Activated CD8-positive, alpha-beta memory T cell treated with anti-CD3 and anti-CD28 coated beads for 24 hours (primary cell): ENCODE measurements around the gene CDH6.

Source experiments
- DNase-seq: peaks from one replicate; pipeline ENCODE4 v3.0.0-alpha.2; 2020

Gene CDH6

DNA sequence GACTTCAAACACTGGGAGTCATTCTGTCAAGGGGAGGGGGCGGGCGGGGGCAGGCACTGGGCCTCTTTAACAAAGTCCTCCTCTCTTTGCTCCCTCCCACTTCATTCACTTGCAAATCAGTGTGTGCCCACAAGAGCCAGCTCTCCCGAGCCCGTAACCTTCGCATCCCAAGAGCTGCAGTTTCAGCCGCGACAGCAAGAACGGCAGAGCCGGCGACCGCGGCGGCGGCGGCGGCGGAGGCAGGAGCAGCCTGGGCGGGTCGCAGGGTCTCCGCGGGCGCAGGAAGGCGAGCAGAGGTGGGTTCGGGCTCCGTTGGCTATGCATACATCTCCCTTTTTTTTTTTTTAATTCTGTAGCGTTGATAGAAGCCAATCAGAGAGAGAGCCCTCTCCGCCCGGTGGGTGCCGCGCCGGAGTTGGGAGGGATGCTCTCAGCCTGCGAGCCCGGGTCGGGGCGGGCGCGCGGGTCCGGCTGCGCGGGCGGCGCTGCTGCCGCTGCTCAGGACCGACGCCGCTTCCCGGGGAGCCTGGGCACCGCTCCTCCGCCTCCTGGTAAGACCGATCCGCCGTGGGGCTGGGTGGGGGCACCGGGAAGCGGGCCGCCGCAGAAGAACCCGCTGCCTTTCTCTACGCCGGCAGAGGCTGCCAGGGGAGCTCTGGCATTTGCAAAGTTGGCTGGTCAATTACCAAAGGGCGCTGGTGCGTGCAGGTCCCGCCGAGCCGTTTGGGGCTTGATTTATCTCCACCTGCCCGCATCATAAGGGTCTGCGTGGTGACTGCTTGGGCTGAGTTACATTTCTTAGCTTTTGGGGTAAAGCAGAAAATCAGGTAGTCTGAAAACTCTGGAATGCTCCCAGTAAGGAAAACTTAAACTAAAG lies at the start of gene CDH6:
Gene CDH6 (plus strand): TSS at position 96 of the 877 bp plus-strand sequence. CDS start 73,788 bp downstream, outside the sequence.
- DNase-seq = no peak

GRCh38 chr5:31144364-31144763 lies 49.1 kb upstream of the CDH6 start:
- no peak for DNase-seq

DNA sequence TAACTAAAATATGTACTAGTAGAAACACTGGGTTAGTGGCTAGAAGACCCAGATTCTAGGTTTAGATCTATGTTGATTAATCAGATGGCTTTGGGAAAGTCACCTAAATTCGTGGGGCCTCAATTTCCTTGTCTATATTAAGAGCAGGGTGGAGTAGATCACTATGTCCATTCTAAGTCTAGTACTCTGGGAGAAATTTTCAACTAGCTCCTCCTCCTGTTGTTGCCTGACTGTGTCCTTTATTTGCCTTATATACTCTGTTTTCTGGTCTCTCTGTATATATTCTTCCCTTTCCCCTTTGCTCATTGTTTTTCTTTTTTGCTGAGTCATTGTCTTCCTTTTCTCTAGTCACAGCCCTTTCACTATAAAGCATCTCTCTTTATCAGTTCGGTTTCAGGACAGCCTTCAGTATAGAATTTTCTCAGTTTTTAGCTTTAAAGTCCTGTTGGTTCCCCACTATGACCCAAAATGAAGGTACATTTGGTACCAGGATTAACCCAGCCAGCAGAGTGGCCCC lies 44.5 kb upstream of the CDH6 start:
- DNase-seq = no peak

DNA sequence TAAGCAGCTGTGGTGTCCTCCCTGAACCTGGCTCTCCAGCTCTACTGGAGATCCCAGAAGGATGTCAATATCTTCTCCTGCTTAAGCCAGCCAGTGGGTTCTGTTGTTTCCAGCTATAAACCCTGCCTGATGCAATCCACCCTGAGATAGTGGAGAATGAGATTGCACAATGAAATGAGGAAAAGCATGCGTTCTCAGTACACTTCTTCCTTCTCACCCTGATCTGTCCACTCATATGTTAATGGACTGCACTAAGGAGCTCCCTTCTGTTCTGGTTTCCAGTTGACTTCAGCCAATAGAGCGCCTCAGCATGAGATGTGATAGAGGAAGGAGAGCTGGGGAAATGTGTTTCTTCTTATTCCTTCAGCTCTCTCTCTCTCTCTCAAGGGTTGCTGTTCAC lies 40.0 kb upstream of the CDH6 start:
- no peak for DNase-seq

- no peak for DNase-seq
Observed at GRCh38 chr5:31156631-31157160, 36.8 kb upstream of the CDH6 start.

DNA sequence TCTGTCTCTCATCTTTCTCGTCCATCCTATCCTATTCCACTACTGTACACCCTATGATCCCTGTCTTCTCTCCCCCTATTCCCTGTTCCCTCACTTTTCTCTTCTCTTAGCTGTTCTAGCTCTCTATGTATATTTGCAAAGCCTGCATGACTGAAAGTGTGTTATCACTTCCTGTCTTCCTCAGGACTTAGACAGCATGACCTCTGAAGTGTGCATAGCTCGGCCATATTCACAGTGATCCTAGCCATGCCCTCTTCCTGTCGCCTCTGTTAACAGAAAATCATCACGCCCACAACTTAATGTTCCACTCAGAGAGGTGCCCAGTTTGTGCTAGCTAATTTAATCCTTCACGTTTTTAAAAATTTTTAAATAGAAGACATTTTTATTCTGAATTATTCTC lies 35.8 kb upstream of the CDH6 start:
- DNase-seq = no peak

GRCh38 chr5:31158686-31159085 lies 34.8 kb upstream of the CDH6 start:
- no peak for DNase-seq

- no peak for DNase-seq
Observed at GRCh38 chr5:31161781-31162181, 31.7 kb upstream of the CDH6 start.

DNA sequence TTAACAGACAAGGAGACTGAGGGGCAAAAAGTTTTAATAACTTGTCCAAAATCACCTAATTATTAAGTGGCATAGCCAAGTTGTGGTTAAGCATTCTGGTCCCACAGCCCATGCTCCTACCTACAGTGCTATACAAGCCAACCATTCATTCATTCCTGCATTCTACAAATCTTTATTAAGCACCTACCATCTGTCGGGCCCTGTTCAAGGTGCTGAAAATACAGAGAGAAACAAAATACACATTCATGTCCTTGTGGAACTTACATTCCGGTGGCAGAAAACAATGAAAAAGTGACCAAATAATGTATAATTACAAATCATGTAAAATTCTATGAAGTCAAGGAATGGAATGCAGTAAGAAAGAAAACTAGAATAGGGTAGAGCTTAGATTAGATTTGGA lies 27.8 kb upstream of the CDH6 start:
- no peak for DNase-seq

- no peak for DNase-seq
Observed at GRCh38 chr5:31169379-31169778, 24.1 kb upstream of the CDH6 start.

DNA sequence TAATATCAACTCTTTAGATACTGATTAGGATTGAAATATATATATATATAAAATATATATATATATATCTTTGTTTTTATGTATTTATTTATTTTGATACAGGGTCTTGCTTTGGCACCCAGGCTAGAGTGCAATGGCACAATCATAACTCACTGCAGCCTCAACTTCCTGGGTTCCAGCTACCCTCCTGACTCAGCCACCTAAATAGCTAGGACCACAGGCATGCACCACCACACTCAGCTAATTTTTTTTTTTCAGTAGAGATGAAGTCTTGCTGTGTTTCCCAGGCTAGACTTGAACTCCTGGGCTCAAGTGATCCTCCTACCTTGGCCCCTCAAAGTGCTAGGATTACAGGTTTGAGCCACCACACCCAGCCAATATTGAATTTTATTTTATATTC lies 20.6 kb upstream of the CDH6 start:
- DNase-seq = no peak

- no peak for DNase-seq
Observed at GRCh38 chr5:31173614-31174013, 19.9 kb upstream of the CDH6 start.

- no peak for DNase-seq
Observed at GRCh38 chr5:31181376-31181987, 12.0 kb upstream of the CDH6 start.

DNA sequence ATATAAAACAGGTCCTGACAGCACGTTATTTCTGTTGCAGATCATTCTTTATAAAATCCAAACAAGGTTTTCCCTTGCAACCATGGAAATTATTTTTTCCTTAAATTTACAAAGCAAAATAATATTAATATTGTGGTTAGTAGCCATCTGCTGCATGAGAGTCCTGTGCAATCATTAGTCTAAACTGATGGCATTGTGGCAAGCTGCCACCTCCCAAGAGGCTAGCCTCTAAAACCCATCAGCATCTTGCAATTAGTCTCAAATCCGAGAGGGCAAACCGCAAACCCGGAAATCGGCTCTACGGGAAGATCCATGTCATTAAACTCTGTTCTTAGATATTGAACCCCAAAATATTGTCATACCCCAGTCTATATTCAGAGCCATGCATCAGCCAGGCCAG lies 11.3 kb upstream of the CDH6 start:
- no peak for DNase-seq

GRCh38 chr5:31185951-31186350 lies 7.5 kb upstream of the CDH6 start:
- no peak for DNase-seq

GRCh38 chr5:31186672-31187267 lies 6.7 kb upstream of the CDH6 start:
- no peak for DNase-seq

DNA sequence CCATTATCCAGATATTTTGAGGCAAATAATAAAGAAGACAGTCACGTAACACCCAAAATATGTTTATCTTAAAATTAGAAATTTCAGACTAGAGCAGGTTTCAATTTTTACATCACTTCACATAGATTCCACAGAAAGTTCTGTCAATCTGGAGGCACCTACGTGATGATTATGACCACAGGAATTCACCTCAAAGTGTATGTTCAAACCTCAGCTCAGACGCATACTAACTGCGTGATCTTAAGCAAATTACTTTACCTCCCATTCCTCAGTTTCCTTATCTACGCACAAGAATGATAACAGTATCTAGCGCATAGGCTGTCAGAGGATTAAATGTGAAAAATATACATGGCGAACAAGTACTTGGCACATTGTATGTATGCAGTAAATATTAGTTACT lies 5.9 kb upstream of the CDH6 start:
- no peak for DNase-seq

GRCh38 chr5:31192442-31192841 lies 1.0 kb upstream of the CDH6 start:
- no peak for DNase-seq

GRCh38 chr5:31193116-31193515 lies 370 bp upstream of the CDH6 start:
- no peak for DNase-seq

GRCh38 chr5:31194468-31194813 lies 955 bp downstream of the CDH6 start:
- no peak for DNase-seq

DNA sequence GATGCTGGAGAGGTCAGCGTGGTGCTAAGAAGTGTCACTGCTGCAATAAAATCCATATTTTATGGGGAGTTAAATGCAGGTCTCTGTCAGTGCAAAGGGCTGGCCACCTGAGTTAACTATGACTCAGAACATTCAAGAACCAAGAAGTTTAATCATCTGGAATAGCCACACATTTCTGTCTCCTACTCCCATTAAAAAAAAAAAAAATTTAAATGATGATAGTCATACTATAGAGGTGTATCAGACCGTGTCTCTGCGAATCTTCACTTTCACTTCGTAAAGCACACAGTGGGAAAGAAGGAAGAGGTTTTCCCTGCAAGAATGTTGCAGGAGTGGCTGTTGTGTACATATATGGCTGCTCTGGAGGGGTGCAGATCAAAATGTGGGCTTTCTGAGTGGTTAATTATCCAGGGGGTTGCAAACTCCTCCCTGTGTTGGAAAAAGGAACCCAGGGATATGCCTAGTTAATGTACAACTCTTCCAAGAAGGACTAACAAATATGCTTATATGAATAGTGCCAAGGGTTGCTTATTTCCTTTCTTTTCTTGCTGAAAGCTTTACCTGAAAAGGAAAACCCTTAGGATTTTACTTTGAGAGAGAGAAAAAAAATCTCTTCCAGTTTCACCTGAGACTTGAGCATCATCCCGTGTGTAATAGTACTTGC lies 1.5 kb downstream of the CDH6 start:
- no peak for DNase-seq

DNA sequence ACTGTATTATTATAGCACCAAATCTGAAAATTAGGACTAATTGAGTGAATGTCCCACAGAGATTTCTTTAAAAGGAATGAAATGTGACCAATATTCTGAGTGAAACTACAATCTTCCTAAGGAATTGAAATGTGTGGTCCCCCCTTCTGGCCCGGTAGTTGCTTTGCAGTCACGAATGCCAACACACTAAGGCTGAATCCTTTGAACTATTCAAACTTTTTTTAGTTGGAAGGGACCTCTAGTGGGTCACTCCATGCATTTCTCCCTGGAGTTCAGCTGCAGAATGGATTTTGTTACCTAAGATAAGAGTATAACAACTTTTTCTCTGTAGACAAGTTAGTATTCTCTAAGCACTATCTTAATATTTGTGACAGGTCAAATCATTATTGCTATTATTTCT lies 2.8 kb downstream of the CDH6 start:
- no peak for DNase-seq

GRCh38 chr5:31197183-31197582 lies 3.7 kb downstream of the CDH6 start:
- no peak for DNase-seq
